ENCODE measurements around the gene FBXW11. TPM values are rescaled to one million over a fixed set of nuclear protein-coding genes. Genes with fewer than 3 reads are reported as not detected.

FBXW11 gene
- total RNA-seq, 1 donor from 2014 or later: 54.8 TPM

DNA sequence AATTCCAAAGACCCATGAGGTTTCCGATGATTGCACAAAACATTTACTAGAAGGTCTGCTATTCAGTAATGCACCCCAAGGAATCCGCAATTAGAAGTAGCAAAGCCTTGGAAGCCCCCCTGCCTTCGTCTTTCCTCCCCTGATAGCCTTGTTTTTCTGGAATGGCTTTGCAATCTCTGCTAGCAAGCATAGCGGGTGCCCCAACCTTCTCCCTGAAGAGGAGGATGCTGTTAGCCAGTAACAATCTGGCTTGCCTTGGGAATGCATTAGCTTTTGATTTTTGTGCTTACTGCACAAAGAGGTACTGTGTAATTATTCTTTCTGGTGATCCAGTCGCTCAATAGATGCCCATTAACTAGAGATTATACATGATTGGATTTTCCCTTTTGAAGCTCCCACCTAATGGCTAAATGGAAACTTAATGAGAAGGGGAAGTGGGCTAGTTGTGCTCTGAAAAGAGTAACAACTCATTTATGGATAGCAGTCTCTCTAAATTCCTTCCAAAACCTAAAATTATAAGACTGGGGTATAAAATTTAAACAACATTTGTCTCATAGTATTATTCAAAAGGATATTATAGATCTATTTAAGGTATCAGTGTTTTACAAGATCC lies 91.6 kb downstream of the FBXW11 start:
- Mint-ChIP-seq H3K27me3 (ENCODE audit: low read depth) (no peaks in the 10 kb centered on the region), H3K4me3 (ENCODE audit: unreplicated experiment) (no peak overlapping the region), H3K36me3 (ENCODE audit: low read depth) (no peaks in the 10 kb centered on the region), H3K9me3 (ENCODE audit: low read depth) (no peaks in the 10 kb centered on the region), H3K27ac (ENCODE audit: unreplicated experiment) (no peak overlapping the region), H3K4me1 (ENCODE audit: low read depth) (peaks cover 44% of the 10 kb centered on the region)
- TF ChIP-seq, protein P1, sequence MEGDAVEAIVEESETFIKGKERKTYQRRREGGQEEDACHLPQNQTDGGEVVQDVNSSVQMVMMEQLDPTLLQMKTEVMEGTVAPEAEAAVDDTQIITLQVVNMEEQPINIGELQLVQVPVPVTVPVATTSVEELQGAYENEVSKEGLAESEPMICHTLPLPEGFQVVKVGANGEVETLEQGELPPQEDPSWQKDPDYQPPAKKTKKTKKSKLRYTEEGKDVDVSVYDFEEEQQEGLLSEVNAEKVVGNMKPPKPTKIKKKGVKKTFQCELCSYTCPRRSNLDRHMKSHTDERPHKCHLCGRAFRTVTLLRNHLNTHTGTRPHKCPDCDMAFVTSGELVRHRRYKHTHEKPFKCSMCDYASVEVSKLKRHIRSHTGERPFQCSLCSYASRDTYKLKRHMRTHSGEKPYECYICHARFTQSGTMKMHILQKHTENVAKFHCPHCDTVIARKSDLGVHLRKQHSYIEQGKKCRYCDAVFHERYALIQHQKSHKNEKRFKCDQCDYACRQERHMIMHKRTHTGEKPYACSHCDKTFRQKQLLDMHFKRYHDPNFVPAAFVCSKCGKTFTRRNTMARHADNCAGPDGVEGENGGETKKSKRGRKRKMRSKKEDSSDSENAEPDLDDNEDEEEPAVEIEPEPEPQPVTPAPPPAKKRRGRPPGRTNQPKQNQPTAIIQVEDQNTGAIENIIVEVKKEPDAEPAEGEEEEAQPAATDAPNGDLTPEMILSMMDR (IDR thresholded peaks at IDR 0.05): no peak
- DNase-seq (ENCODE audit: low spot score): no peak

DNA sequence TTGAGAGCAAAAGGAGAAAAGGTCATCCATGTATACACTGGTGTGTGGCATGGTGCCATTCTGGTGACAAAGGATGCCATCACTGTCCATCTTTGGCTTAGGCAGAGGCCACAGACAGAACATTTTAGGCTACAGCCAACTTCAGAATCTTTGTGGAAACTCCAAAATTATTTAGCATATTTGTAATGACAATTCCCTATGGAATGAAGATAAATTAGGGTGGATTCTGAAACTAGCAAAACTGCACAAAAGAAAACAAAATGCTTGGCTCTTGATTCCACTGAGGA lies 92.5 kb downstream of the FBXW11 start:
- Mint-ChIP-seq H3K9me3 (ENCODE audit: low read depth) (no peaks in the 10 kb centered on the region), H3K27ac (ENCODE audit: unreplicated experiment) (no peak overlapping the region), H3K36me3 (ENCODE audit: low read depth) (no peaks in the 10 kb centered on the region), H3K4me3 (ENCODE audit: unreplicated experiment) (no peak overlapping the region), H3K27me3 (ENCODE audit: low read depth) (no peaks in the 10 kb centered on the region), H3K4me1 (ENCODE audit: low read depth) (peaks cover 44% of the 10 kb centered on the region)
- no peak for DNase-seq (ENCODE audit: low spot score)
- TF ChIP-seq, protein P1 (IDR thresholded peaks at IDR 0.05): no peak

DNA sequence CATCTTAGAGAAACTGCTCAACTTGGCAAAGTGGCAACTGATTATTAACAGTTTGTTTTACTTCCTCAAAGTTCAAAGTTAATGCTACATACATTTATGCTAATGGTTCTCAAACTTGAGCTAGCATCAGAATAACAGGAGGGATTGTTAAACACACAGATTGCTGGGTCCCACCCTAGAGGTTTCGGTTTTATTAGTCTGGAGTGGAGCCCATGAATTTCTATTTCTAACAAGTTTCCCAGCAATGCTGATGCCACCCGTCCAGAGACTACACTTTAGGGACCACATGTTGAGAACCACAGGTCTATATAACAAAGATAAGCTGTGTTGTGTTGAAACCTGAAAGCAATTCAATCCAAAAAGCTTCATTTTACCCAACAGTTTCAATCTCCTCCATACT lies 95.3 kb downstream of the FBXW11 start:
- TF ChIP-seq, protein P1 (IDR thresholded peaks at IDR 0.05): no peak
- H3K4me3 Mint-ChIP-seq (ENCODE audit: unreplicated experiment): no peak overlapping the region
- H3K27ac Mint-ChIP-seq (ENCODE audit: unreplicated experiment): no peak overlapping the region
- no peaks in the 10 kb centered on the region for H3K36me3 Mint-ChIP-seq (ENCODE audit: low read depth)
- DNase-seq (ENCODE audit: low spot score): no peak
- no peaks in the 10 kb centered on the region for H3K9me3 Mint-ChIP-seq (ENCODE audit: low read depth)
- H3K27me3 Mint-ChIP-seq (ENCODE audit: low read depth): no peaks in the 10 kb centered on the region
- peaks cover 32% of the 10 kb centered on the region for H3K4me1 Mint-ChIP-seq (ENCODE audit: low read depth)

DNA sequence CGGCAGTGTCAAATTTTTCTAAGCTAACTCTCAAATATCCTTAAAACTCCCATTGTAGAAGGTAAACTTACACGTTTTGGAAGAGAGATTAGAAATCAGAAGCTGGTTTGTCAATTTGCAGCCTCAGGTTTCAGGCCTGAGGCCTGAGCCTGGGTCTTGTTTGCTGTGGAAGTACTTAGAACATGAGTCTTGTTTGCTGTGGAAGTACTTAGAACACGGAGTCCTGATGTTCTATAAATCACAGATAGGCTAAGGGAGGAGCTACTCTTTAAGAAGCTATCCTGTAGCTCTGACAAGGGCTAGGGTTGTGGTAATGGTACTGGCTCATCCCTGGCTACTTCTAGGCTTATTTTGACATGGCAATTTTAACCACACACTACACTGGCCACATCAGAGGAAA lies 97.8 kb downstream of the FBXW11 start:
- Mint-ChIP-seq H3K4me1 (ENCODE audit: low read depth) (peaks cover 31% of the 10 kb centered on the region), H3K27me3 (ENCODE audit: low read depth) (no peaks in the 10 kb centered on the region), H3K9me3 (ENCODE audit: low read depth) (no peaks in the 10 kb centered on the region), H3K36me3 (ENCODE audit: low read depth) (no peaks in the 10 kb centered on the region), H3K27ac (ENCODE audit: unreplicated experiment) (no peak overlapping the region), H3K4me3 (ENCODE audit: unreplicated experiment) (no peak overlapping the region)
- no peak for DNase-seq (ENCODE audit: low spot score)
- TF ChIP-seq, protein P1 (IDR thresholded peaks at IDR 0.05): no peak

DNA sequence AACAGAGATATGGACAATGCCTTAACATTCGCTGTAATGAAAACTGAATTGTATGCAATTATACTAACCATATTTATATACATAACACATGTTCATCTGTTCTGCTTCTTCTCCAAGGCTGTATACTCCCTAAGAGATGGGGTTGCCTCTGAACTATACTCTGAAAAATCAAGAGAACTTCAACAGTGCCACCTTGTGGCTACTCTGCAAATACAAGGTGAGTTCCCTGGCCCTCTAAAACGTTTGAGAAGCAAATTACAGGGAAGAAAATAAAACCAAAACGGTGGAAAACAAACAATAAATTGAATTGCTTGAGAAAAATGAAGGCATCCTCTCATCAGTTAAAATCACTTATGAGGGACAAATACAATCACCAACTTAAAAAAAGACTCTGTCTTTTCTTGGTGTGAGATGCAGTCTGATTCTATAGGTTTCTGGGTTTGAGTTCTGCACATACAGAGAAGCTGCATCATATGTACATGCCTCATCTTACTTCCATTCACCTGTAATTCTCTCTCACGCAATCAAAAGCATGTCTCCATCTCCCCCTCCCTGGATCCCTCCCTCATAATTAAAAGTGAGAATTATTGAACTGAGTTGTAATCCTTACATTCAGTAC lies 98.6 kb downstream of the FBXW11 start:
- H3K36me3 Mint-ChIP-seq (ENCODE audit: low read depth): no peaks in the 10 kb centered on the region
- TF ChIP-seq, protein P1 (IDR thresholded peaks at IDR 0.05): peak; percentile 93
- H3K27me3 Mint-ChIP-seq (ENCODE audit: low read depth): no peaks in the 10 kb centered on the region
- H3K4me3 Mint-ChIP-seq (ENCODE audit: unreplicated experiment): no peak overlapping the region
- no peak for DNase-seq (ENCODE audit: low spot score)
- no peaks in the 10 kb centered on the region for H3K9me3 Mint-ChIP-seq (ENCODE audit: low read depth)
- H3K4me1 Mint-ChIP-seq (ENCODE audit: low read depth): peaks cover 24% of the 10 kb centered on the region
- no peak overlapping the region for H3K27ac Mint-ChIP-seq (ENCODE audit: unreplicated experiment)
